Eye (tissue), 1 donor: ENCODE results near the gene GRSF1.
"Not testable (repeated sequence)": the region's sequence is repeated elsewhere in the genome, so short reads cannot be mapped to it uniquely, and the experiment has no call there.

Experiments used
- DNase-seq: peaks from one replicate; pipeline ENCODE4 v3.0.0-alpha.2; 2015

The GRSF1 gene, protein sequence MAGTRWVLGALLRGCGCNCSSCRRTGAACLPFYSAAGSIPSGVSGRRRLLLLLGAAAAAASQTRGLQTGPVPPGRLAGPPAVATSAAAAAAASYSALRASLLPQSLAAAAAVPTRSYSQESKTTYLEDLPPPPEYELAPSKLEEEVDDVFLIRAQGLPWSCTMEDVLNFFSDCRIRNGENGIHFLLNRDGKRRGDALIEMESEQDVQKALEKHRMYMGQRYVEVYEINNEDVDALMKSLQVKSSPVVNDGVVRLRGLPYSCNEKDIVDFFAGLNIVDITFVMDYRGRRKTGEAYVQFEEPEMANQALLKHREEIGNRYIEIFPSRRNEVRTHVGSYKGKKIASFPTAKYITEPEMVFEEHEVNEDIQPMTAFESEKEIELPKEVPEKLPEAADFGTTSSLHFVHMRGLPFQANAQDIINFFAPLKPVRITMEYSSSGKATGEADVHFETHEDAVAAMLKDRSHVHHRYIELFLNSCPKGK

DNA sequence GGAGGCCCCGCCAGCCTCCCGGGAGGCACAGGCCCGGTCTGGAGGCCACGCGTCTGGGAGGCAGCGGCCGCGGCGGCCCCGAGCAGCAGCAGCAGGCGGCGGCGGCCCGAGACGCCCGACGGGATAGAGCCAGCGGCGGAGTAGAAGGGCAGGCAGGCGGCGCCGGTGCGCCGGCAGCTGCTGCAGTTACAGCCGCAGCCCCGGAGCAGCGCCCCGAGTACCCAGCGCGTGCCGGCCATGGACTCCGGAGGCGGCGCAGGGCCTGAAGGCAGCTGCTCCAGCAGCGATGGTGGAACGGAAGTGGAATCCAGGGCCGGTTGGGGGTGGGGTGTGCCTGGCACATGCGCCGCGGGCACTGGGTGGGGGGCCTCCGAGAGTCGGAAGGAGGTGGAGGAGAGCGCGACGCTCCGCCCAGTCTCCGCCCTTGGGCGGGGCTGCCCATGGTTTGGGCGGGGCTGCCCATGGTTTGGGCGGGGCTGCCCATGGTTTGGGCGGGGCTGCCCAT is at the start of gene GRSF1:
Gene GRSF1 (minus strand): TSS at position 302 of the 505 bp plus-strand sequence. CDS start 63 bp downstream, at position 239.
- DNase-seq, result peak; percentile 96

DNA sequence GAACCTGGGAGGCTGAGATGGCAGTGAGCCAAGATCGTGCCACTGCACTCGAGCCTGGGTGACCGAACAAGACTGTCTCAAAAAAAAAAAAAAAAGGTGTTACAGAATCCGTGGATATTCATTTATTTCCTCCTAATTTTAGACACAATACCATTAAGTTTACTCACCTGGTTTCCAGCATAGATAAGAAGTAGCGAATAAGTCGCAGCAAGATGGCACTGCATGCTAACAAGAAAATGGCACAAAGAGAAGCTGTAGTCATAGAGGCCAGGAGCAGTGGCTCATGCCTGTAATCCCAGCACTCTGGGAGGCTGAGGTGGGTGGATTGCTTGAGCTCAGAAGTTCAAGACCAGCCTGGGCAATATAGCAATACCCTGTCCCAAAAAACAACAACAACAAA is 45.5 kb upstream of the GRSF1 start:
- no peak for DNase-seq

DNA sequence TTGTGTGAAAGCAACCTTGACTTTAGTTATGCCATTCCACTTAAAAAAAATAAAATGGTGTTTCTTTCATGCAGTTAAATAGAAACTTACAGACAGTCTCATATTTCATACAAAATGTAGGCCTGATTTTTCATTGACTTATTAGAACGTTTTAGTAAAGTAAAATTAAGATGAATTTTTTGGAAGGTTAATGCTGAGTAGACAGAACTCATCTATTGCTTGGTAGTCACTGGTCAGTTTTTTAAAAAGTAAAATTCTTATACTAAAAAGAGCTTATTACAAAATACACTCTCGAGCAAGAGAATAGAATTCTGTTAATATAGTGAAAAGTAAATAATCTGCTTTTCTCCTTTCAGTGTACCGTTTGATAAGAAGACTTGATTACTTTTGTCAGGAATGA is 41.0 kb upstream of the GRSF1 start:
- no peak for DNase-seq

DNA sequence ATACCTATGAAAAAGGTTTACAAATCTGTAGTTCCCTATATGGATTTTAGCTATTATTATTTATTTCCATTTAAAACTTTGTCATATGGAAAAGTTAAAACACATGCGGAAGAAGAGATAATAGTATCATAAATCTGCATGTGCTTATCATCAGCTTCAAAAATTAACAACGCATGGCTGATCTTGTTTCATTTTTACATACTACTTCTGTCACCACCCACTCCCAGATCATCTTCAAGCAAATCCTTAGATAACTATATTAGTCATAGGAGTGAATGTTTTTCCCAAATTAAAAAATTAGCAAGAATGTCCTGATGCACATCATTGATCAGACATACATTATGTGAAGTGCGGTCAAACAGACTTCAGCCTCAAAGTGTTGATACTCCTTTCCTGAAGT is 37.9 kb upstream of the GRSF1 start:
- DNase-seq, result no peak

DNA sequence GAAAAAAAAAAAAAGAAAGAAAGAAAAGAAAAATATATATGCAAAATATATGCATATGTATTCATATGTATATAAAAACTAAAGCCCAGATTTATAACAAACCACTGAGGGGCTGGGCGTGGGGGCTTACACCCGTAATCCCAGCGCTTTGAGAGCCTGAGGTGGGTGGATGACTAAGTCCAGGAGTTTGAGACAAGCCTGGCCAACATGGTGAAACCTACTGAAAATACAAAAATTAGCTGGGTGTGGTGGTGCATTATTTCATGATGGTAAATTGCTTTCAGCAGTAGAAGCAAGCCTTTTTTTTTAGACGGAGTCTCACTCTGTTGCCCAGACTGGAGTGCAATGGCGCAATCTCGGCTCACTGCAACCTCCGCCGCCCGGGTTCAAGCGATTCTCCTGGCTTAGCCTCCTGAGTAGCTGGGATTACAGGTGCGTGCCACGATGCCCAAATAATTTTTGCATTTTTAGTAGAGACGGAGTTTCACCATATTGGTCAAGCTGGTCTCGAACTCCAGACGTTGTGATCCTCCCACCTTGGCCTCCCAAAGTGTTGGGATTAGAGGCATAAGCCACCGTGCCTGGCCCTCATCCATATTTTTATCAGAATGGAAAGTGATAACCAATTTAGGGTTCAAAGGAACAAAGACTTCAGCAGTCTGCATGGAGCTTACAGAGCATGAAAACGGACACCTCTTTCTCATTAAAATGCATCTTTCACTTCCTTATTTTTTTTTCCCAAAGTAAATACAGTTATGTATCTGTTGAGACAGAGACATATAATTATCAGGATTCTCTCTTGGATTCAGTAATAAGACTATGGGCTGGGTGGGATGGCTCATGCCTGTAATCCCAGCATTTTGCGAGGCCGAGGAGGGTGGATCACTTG is 34.8 kb upstream of the GRSF1 start:
- no peak for DNase-seq

DNA sequence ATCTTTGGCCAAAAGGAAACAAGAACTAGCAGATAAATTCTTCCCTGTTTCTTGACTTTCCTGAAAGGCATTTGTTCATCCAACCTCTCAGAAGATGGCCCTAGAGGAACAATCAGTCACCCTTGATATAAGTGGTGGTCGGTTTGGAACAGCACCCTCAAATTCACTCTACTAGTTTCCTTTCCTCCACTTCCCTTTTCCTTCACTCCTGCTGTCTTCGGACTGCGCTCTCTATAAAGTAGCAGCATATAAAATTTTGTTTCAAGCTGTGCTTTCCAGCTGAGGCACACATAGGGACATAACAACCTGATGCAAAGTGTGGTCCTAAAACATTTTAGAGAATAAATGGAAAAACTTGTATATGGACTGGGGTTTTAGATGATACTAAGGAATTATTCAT is 33.5 kb upstream of the GRSF1 start:
- DNase-seq, result no peak

DNA sequence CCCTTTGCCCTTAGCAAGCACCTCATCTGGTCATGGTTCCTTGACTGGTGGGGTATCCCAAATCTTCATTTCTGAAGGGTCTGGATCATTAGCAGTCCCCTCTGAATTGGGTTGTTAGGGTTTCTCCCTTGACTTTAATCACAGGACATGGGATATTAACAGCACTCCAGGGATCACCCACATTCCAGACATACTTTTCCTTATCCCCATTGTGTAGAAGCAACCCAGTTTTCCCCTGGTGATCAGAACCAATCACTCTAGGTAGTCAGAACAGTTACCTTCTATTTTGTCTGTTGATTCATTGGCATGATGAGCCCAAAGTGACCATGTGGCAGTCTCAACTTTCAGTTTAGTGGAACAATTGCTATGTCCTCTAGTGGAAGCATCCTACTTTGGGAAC is 29.1 kb upstream of the GRSF1 start:
- DNase-seq, result no peak

DNA sequence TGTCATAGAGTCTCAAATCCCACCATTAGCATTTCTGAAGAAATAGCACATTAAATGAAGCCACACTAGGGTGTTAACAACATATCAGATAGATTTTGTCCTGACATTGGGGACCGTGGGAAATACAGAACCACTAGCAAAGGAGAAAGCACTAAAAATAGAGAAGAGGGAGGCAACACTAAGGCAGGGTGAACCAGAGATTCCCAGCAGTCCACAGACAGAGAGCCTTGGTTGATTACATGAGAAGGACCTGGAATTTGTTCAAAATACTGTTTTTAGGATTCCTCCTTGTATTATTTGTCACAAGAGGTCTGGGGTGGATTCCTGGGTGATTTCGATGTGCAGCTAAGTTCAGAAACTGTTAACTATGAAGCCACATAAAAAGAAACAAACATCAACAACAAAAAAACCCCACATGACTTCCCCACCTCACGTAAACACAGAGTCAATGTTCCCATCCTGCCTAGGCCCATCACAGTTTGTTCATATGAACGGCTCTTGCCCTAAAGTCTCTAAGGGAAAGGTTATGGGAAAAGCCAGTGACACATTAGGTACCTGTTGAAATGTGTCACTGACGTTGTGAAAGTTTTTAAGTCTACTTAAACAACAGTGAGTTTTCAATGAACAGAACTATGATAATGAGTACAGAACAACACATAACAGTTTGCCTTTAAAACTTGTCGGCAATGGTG is 23.6 kb upstream of the GRSF1 start:
- no peak for DNase-seq

DNA sequence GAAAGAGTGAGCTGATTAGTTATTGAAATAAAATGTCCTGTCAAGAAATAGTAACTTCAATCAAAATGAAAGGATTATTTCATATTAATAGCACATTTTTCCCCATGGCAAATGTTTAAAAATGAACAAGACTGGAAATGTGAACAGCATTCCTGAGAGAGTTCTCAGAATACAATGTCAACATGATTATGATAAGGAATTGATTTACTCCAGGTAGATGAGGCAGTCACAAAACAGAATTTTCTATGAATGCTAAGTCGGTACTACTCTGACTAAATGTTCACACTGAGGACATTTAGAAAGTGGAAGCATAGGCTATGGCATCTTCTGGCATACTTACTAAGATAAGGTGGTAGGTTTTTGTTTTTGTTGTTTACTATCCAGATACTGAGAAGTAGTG is 19.4 kb upstream of the GRSF1 start:
- DNase-seq, result no peak

DNA sequence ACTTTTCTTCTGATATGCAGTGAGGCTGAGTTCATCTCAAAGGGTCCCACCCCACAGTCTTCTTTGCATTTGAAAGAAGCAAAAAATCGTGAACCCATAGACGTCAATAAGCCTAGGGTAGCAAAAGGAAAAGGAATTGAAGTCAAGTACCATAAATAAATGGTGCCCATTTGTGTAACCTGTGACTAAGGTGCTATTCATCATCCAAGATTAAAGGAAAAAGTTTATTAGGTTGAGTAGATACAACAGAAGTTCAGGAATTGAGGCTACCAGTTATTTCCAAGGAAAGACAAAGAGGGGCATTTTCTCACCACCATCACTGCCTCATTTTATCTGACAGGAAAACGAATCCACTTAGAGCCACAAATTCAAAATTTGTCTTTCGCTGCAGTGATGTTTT is 18.8 kb upstream of the GRSF1 start:
- DNase-seq, result no peak

DNA sequence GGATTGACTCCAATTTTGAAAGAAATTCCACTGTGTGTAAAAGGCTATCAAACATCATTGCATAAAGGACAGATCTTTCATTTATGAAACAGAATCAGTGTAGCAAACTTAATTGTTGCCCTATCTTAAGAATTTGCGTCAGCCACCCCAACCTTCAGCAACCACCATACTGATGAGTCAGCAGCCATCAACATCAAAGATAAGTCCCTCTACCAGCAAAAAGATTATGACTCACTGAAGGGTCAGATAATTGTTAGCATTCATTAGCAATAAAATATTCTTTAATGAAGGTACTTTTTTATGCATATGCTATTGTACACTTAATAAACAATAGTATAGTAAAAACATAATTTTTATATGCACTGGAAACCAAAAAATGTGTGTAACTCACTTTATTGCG is 15.8 kb upstream of the GRSF1 start:
- DNase-seq, result no peak

DNA sequence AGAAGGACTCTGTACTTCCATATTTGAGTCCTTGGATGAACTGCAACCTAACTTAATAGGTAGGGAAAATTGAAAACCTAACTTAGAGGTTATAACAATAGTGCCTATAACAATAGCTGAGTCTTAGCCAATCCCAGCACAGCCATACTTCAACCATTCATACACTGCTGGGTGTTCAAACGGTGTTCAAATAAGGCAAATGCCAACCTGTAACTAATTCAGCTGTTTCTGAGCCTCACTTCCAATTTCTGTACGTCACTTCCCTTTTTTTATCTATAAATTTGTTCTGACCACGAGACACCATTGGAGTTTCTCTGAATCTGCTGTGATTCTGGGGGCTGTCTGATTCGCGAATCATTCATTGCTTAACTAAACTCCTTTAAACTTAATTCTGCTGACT is 9.6 kb upstream of the GRSF1 start:
- DNase-seq, result no peak

DNA sequence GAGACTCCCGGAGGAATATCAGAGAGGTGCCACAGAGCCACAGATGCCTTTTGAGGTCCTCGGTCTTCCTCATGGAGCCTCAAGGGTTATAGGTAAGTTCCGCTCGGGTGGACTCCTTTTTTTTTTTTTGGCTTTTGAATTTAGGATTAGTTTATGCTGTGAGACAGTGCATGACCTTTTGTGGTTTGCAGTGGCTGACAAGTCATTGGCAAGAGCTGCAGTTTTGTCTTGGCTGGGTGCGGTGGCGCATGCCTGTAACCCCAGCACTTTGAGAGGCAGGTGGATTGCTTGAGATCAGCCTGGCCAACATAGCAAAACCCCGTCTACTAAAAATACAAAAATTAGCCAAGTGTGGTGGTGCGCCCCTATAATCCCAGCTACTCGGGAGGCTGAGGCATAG is 4.5 kb upstream of the GRSF1 start:
- no peak for DNase-seq

DNA sequence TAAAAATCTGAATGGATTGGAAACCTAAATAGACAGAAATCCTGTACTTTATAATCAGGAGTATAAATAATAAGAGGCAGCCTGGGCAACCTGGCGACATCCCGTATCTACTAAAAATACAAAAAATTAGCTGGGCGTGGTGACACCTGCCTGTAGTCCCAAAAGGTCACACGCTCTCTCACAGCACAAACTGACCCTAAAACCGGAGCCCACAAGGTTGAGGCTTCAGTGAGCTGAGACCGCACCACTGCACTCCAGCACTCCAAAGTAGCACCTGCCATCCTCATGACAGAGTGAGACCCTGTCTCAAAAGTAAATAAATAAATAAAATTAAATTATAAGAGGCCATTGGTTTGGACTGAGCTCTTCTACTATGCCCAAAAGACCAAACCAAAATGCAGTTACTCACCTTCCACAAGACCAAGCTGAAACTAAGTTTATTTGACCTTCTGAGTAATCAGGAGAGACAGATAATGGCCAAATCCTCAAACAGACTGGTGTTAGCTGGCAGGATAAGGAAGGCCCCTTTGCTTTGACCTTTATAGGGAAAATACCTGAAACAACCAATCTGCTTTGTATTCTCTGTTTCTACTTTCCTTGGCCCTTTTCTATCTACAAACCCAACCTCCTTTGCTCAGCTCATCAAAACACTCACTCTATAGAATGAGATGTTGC is 3.2 kb upstream of the GRSF1 start:
- no peak for DNase-seq

DNA sequence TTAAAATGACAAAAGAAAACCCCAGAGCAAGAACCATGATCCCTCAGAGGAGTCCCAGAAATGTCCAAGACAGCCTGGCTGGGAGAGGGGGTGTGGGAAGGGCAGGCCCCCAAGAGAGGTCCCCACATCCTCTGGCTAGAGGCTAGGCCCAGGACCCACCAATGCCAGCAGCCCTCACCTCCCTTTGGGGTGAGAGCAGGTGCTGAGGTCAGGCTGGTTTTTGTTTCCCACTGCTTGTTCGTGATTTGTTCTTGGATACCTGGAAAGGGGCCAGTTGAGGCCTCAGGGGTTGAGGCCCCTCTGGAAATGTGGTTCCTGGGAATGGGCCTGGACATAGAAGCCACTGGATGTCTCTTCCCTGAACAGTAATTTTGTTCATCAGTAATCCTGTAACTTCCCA is 2.3 kb upstream of the GRSF1 start:
- no peak for DNase-seq

DNA sequence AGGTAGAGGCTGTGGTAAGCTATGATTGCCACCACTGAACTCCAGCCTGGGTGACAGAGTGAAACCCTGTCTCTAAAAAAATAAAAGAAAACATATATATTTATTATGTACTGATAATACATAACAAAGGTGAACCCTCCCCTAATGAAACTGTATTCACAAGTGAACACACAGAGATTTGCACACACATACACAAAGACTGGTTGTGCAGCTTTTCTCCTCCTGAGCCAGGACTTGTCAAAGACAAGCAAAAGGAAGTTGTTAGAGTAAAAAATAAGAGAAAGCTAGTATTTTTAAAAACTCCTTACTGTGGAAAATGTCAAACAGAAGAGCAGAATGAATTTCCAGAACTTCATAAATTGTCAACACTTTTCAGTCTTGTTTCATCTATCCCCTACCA is 1.5 kb upstream of the GRSF1 start:
- DNase-seq, result no peak

DNA sequence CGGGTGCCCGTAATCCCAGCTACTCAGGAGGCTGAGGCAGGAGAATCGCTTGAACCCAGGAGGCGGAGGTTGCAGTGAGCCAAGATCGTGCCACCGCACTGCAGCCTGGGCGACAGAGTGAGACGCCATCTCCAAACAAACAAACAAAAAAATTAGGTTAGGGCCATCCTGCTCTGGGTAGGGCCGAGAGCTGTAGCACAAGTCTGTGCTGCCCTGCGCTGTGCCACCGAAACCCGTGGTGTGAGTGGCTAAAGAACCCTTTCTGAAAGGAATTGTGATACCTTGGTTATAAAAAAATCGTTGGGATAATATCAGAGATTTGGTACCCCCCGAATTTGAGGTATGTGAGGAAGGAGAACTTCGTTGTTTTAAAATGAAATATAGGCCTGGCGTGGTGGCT is 941 bp upstream of the GRSF1 start:
- DNase-seq, result not testable (repeated sequence)

DNA sequence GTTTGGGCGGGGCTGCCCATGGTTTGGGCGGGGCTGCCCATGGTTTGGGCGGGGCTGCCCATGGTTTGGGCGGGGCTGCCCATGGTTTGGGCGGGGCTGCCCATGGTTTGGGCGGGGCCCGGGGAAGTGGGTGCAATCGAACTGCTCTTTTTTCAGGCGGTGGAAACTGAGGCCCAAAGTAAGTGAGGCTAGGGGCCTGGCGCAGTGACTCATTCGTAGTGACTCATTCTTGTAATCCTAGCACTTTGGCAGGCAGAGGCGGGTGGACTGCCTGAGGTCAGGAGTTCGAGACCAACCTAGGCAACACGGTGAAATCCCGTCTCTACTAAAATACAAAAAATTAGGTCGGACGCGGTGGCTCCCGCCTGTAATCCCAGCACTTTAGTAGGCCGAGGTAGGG is 447 bp upstream of the GRSF1 start:
- DNase-seq, result peak; percentile 67

DNA sequence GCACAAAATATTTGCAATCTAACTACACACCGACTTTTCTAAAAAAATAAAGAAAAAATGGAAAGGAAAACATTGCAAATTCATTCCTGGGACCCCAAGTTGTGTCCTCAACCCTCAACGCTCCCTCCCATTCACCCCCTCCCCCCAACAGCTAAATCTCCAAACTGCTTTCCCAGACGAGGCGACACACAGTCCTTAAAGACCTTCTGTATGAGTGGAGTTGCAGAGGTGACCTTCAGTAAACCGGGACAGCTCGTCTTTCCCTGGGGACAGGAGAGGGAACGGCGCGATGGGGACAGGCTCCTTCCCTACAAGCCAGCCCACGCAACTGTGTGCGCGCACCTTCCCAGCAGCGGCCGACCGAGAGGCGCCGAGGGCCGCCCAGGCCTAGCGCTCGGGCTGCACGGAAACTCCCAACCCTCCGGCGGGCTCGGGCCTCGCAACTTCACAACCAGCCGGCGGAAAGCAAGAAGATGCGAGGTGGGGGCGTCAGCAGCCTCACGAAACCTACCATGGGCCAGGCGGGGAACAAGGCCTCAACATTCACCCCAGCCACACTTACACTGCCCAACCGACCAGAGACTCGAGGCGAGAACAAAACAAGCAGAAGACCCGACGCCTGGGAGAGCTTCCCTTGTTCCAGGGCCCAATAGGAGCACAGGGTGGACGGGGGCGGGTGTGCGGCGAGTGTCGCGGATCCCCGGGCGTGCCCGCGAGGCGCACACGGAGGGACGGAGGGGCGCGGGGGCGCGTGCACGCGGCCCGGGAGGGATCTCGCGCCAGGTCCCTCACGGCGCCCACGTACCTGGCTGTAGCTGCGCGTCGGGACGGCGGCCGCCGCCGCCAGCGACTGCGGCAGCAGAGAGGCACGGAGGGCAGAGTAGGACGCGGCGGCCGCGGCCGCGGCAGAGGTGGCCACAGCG is 763 bp downstream of the GRSF1 start:
- DNase-seq, result peak; percentile 87

DNA sequence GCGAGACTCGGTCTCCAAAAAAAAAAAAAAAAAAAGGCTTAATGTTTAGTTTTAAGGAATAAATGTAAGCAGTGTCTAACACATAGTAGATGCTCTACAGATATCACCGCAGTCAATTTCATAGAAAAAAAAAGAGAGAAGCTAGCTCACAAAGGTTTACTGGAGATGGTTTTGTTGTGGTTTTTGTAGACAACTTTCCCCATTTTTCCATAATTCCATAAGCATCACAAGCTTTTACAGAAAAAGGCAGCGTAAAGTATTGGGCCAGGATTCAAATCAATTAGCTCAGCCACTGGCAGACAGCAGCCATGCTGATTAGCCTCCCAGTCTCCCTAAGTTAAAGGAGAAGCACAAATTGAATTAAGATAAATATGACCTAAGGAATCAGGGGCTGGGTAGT is 1.5 kb downstream of the GRSF1 start:
- DNase-seq, result peak; percentile 51

DNA sequence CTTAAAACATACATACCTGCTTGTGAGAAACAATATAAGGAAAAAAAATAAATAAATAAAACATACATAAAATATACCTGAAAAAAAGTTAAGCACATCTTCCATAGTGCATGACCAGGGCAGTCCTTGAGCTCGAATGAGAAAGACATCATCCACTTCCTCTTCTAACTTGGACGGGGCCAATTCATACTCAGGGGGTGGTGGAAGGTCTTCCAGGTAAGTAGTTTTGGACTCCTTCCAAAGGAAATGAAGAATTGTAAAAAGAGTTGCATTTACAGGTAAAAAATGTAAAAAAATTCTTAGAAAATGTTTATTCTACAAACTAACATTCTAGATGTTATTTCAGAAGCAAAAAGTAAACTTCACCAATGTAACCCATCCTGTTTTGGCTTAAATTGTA is 3.6 kb downstream of the GRSF1 start:
- no peak for DNase-seq
